22Rv1 (cell line): ENCODE measurements around the gene DDX53.

Source experiments
- H3K27ac ChIP-seq: fragments of 450-650 bp; 2 replicates; pipeline ENCODE4 v1.5.1; 2017
- ZFX ChIP-seq: fragments of 450-650 bp; IDR thresholded peaks from 2 replicates; pipeline ENCODE4 v1.6.1; 2017; ENCODE audit warnings: antibody characterized with exemption, borderline replicate concordance
- TF ChIP-seq, protein P1 (sequence below): fragments of 450-650 bp; IDR thresholded peaks from 2 replicates; pipeline ENCODE4 v1.5.1; 2017; ENCODE audit warnings: mild to moderate bottlenecking

DDX53 gene

DNA sequence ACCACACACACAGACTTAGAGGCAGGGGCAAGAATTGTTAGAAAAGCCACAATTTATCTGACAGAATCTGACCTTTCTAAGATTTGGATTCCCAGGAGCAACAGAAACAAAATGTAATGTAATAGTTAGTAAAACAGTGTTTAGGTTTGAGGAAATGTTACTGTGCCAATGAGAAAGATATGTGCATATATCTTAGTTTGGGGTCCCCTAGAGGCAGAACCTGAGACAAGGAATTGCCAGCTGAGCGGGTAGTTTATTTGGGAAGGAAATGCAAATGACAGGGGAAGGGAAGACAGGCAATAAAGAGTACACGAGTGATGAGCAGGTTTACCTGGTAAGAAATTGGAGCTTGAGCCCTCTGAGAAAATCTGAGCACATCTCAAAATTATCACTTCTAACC is 31.3 kb upstream of the DDX53 start:
- no peak overlapping the region for H3K27ac ChIP-seq
- TF ChIP-seq, protein P1, sequence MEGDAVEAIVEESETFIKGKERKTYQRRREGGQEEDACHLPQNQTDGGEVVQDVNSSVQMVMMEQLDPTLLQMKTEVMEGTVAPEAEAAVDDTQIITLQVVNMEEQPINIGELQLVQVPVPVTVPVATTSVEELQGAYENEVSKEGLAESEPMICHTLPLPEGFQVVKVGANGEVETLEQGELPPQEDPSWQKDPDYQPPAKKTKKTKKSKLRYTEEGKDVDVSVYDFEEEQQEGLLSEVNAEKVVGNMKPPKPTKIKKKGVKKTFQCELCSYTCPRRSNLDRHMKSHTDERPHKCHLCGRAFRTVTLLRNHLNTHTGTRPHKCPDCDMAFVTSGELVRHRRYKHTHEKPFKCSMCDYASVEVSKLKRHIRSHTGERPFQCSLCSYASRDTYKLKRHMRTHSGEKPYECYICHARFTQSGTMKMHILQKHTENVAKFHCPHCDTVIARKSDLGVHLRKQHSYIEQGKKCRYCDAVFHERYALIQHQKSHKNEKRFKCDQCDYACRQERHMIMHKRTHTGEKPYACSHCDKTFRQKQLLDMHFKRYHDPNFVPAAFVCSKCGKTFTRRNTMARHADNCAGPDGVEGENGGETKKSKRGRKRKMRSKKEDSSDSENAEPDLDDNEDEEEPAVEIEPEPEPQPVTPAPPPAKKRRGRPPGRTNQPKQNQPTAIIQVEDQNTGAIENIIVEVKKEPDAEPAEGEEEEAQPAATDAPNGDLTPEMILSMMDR: no peak
- TF ChIP-seq ZFX: no peak

DNA sequence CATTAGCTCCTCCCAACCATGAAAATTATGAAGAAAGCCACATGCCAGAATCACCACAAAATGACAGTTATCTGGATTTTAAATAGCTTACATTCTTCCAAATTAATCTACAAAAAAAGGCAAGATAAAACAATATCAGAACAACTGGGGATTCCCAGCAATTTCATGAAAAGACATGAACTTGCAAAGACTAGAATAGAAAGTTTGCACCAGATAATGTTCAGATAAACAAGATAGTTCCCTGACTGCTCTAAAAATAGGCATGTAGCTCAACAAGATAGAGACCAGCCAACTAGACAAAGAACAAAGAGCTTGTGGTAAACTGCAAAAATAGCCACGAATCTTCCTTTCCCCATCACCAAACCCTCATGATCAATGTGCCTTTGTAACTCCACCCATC is 30.3 kb upstream of the DDX53 start:
- TF ChIP-seq ZFX: no peak
- TF ChIP-seq, protein P1: no peak
- H3K27ac ChIP-seq: no peak overlapping the region

DNA sequence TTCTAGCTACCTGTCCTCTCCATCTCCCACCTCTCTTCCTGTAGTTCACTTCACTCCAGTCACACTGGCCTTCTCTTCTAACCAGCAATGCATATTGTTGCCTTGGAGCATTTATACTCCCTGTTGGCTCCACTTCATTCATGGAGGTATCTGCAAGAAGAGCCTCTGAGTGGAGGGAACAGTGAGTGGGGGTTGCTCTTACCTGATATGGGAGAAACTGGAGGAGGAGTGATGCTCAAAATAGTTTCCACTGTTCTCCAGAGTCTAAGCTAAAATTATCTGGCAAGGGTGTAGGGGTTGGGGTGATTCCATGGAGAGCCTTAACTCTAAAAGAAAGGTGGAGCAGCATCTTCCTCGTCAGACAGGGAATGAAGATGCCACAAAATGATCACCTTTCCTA is 28.9 kb upstream of the DDX53 start:
- TF ChIP-seq, protein P1: no peak
- no peak overlapping the region for H3K27ac ChIP-seq

DNA sequence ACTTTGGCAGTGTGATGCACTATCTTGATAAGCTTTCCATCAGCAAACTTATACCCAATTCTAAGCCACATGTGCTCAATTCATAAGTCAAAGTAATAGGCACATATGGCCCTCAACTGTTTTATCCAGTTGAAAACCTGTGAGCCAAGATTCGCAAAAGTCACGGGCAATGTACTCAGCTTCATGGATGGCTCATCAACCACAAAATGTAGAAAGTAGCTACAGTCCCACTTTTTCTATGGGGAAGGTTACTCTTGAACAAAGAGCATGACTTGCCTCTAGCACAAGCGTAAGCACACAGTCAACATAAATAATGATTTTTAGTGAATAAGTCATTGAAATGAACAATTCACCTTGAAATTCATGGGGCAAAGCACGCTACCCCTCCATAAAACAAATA is 25.1 kb upstream of the DDX53 start:
- no peak overlapping the region for H3K27ac ChIP-seq
- no peak for TF ChIP-seq ZFX
- TF ChIP-seq, protein P1: no peak

DNA sequence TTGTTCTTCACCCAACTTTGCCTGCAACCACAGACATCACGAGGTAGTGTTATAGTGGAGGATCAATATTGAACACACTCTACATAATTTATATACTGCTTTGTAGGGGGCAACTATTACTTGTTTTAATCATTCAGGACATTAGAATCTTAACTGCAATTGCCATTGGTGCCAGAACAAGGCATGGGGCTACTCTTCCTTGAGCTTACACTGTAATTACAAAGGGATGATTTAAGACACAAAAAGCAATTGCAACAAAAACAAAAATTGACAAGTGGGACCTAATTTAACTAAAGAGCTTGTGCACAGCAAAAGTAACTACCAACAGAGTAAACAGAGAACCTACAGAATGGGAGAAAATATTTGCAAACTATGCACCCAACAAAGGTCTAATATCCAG is 24.0 kb upstream of the DDX53 start:
- TF ChIP-seq, protein P1: no peak
- TF ChIP-seq ZFX: no peak
- no peak overlapping the region for H3K27ac ChIP-seq

DNA sequence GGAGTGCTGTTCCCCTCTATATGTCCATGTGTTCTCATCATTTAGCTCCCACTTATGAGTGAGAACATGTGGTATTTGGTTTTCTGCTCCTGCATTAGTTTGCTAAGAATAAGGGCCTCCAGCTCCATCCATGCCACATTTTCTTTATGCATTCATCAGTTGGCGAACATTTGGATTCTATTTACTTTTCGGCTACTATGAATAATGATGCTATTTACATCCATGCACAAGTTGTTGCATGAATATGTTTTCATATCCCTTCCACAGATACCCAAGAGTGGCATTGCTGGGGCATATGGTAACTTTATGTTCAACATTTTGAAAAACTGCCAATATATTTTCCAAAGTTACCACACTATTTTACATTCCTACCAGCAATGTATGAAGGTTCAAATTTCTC is 13.8 kb upstream of the DDX53 start:
- H3K27ac ChIP-seq: no peak overlapping the region
- TF ChIP-seq, protein P1: no peak
- no peak for TF ChIP-seq ZFX

GRCh38 chrX:22987452-22987851 is 12.3 kb upstream of the DDX53 start:
- no peak overlapping the region for H3K27ac ChIP-seq
- TF ChIP-seq, protein P1: no peak
- TF ChIP-seq ZFX: no peak
